Medulla oblongata (tissue), 1 donor: ENCODE data around the gene DUSP3.

ENCODE experiments used
- DNase-seq: peaks from one replicate; pipeline ENCODE4 v3.0.0-alpha.2; 2015; ENCODE audit errors: extremely low spot score

DUSP3 gene

DNA sequence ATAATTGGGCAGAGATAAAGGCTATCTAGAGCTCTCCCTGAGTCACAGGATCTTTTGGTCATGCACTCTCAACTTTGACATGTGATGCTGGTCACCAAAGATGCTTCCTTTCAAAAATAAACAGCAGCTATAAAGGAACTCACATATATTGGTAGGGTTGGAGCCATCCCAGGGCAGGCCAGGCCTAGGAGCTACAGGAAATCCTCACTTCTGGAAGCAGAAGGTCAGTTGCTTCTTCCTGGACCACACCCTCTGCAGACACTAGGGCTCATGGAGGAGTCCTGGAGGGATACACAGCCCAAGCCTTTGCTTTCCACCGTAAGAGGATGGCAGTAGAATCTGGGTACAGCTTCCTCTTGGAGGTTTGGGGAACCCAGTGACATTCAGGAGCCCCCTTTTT, 44.8 kb downstream of the DUSP3 start:
- no peak for DNase-seq

DNA sequence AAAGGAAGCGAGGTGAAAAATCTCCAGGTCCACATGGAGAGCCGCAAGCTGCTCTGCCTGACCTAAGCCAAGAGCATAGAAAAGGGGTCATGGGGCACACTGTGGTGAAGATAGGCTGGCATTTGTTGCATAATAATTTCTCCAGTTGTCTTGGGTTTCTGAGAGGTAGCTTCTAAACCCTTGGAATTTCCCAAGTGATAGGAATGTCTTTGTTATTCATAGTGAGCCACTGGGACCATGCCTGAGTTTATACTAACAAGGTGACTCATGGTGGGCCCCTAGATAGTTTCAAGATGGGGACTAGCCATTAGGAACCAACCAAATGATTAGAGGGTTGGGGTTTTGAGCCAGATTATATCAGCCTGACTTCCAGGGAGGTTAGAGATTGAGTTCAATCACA, 45.8 kb downstream of the DUSP3 start:
- DNase-seq, result no peak

GRCh38 chr17:43728081-43728480, 50.7 kb downstream of the DUSP3 start:
- DNase-seq, result no peak

DNA sequence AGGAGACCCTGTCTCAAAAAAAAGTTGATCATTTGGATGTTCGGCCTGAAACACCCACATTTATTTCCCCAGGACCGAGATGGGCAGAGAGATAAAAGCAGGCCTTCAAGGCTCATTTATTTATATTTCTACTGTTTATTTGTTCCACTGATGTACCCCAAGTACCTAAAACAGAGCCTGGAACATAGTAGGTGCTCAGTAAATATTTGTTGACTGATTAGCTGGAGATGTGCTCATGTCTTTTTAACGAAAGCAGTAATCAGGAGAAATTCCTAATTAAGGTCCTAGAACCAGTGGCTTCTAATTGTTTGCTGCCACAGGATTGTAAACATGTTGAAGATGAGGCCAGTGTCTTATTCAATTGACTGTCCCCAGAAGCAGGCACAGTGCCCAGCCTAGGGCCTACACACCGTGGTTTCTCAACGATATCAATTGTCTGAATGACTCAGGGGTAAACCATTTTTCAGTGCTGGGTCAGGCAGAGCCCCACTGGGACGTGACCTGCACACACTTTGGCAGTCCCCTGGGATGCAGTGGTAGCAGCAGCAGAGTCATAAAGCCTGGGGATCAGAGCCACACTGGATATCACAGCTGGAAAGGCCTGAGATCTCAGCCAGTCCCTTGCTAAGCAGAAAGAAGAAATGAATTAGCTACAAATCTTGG, 54.9 kb downstream of the DUSP3 start:
- DNase-seq, result no peak

- no peak for DNase-seq
Measured at GRCh38 chr17:43722870-43723665, 55.7 kb downstream of the DUSP3 start.

DNA sequence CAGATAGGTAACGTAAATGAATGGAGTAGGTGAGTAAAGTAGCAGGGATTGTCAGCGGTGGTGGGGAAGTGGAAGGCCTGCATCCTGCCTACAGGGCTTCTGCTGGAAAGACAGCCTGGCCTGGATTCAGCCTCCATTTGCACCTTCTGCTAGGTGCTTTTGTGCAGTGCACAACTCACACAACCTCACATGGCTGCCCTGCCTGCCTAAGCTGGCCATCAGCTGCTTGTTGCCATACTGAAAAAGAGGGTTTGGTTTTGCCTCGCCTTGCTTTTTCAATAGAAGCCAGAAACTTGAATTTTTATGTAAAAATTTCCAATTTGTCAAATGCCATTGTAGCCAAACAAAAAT, 56.5 kb downstream of the DUSP3 start:
- DNase-seq, result no peak

- no peak for DNase-seq
Measured at GRCh38 chr17:43721537-43722268, 57.1 kb downstream of the DUSP3 start.

DNA sequence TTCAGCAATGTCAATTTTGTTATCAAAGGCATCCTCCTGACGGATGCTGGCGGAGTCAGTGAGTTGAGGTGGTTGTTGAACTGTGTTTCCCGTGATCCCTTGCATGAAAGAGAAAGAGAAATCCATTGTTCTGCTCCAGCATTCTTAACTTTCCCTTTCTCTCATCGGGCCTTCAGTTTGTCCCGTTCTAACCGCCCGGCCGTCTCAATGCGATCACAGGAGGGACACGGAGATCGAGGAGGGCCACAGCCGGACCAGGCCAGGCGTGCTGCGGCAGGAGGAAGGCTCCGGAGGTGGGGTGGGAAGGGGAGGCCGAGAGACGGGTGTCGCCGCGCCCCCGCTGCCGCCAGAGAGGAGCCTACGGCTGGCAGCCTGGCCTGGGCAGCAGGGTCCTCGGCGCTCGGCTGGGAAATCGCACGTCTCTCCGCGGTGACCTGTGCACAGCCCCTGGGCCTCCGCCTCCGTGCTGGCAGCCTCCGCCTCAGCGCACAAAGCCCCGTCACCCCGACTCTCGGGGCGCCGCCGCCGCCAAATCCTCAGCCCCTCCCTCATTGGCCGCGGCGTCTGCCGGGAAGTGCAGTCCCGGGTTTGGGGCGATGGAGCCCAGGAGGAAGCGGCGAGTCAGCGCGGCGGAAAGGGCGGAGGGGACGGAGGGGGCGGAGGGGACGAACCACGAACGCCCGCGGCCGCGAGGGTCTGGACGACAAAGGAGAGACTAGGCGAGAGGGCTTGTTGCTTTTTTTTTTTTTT, 58.3 kb downstream of the DUSP3 start:
- DNase-seq, result peak; percentile 80

DNA sequence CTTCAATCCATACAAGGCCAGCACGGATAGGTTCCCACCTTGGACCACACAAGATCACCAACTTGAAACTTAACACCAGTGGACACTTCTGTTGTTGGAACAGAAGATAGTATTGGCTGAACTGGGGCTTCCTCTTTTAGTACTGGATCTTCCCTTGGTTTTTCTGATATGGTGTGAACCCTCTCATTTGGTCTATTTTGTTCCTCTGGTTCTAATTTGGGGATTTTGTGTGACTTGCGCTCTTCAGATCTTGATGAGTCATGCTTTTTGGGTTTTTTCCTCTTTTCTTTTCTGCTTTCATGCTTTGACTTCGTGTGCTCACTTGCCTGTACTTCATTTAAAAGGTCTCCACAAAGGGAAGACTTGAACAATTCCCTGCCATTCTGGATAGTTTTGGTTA, 59.2 kb downstream of the DUSP3 start:
- peak; percentile 70 for DNase-seq

- DNase-seq, result no peak
Measured at GRCh38 chr17:43718544-43718943, 60.2 kb downstream of the DUSP3 start.

DNA sequence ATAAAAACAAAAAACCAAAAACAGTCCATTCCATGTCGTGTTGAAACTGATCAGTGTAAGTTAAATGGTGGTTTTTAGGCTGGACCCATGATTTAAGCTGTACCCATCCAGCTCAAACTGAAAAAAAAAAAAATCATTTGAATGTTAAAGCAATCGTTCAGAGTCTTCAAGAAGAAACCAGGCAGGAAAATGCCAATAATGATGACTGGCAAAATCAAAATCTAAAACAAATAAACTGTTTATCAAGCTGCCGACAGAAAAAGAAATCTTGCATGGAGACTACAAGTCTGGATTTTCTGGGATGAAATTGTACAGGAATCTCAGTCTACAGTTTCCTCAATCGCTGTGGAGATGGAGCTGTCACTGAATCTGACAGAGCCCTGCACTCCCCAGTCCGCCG, 60.9 kb downstream of the DUSP3 start:
- DNase-seq, result no peak
